H9 (cell line): Measurements from ENCODE around the gene SP2. TPM values are rescaled to one million over a fixed set of nuclear protein-coding genes. Genes with fewer than 3 reads are reported as not detected.

Source experiments
- DNase-seq: peaks from one replicate; pipeline ENCODE4 v3.0.0-alpha.2; 2017
- H2AFZ ChIP-seq: one replicate; pipeline ENCODE4 v1.6.1; 2013; ENCODE audit warnings: mild to moderate bottlenecking, low read length, control low read depth, moderate library complexity
- H2AK5ac ChIP-seq: 2 replicates; pipeline ENCODE4 v1.6.1; 2013; ENCODE audit warnings: low read length, control low read depth, mixed read lengths; ENCODE audit not compliant: insufficient read length
- H2BK120ac ChIP-seq: one replicate; pipeline ENCODE4 v1.6.1; 2013; ENCODE audit warnings: low read depth, mild to moderate bottlenecking, low read length, control low read depth, inconsistent platforms; ENCODE audit not compliant: poor library complexity, severe bottlenecking
- H2BK12ac ChIP-seq: 2 replicates; pipeline ENCODE4 v1.6.1; 2013; ENCODE audit warnings: low read length, control low read depth, mixed read lengths, low read depth; ENCODE audit not compliant: insufficient read length
- H2BK15ac ChIP-seq: 2 replicates; pipeline ENCODE4 v1.6.1; 2013; ENCODE audit warnings: low read depth, low read length, control low read depth
- H2BK20ac ChIP-seq: one replicate; pipeline ENCODE4 v1.6.1; 2013; ENCODE audit warnings: low read depth, mild to moderate bottlenecking, low read length, control low read depth, inconsistent platforms; ENCODE audit not compliant: poor library complexity, severe bottlenecking
- H2BK5ac ChIP-seq: 2 replicates; pipeline ENCODE4 v1.6.1; 2013; ENCODE audit warnings: low read length, control low read depth, mixed read lengths; ENCODE audit not compliant: insufficient read length
- H3K14ac ChIP-seq: 2 replicates; pipeline ENCODE4 v1.6.1; 2013; ENCODE audit warnings: low read length, control low read depth; ENCODE audit not compliant: insufficient read depth
- H3K18ac ChIP-seq: 2 replicates; pipeline ENCODE4 v1.6.1; 2013; ENCODE audit warnings: low read depth, mild to moderate bottlenecking, mixed read lengths, low read length, control low read depth; ENCODE audit not compliant: insufficient read length
- H3K23ac ChIP-seq: 2 replicates; pipeline ENCODE4 v1.6.1; 2013; ENCODE audit warnings: low read length, control low read depth, mixed read lengths, low read depth; ENCODE audit not compliant: insufficient read length
- H3K23me2 ChIP-seq: 2 replicates; pipeline ENCODE4 v1.6.1; 2013; ENCODE audit warnings: low read depth, mild to moderate bottlenecking, mixed read lengths, low read length, control low read depth; ENCODE audit not compliant: insufficient read length, poor library complexity, severe bottlenecking
- H3K27ac ChIP-seq: 2 replicates; pipeline ENCODE4 v1.5.1; 2013; ENCODE audit warnings: low read length, control low read depth, mixed read lengths, low read depth; ENCODE audit not compliant: insufficient read length
- H3K27me3 ChIP-seq: 2 replicates; pipeline ENCODE4 v1.6.1; 2013; ENCODE audit warnings: low read length, control low read depth, inconsistent platforms; ENCODE audit not compliant: insufficient read depth
- H3K4ac ChIP-seq: 2 replicates; pipeline ENCODE4 v1.6.1; 2013; ENCODE audit warnings: low read depth, mild to moderate bottlenecking, control low read depth, inconsistent platforms, low read length, moderate library complexity
- H3K4me1 ChIP-seq: 2 replicates; pipeline ENCODE4 v1.6.1; 2013; ENCODE audit warnings: low read length, control low read depth, inconsistent platforms; ENCODE audit not compliant: insufficient read depth
- H3K4me2 ChIP-seq: 2 replicates; pipeline ENCODE4 v1.6.1; 2013; ENCODE audit warnings: low read length, control low read depth, mixed read lengths; ENCODE audit not compliant: insufficient read length, insufficient read depth
- H3K56ac ChIP-seq: 2 replicates; pipeline ENCODE4 v1.6.1; 2013; ENCODE audit warnings: low read depth, mild to moderate bottlenecking, mixed read lengths, low read length, control low read depth; ENCODE audit not compliant: insufficient read length
- H3K79me1 ChIP-seq: 2 replicates; pipeline ENCODE4 v1.6.1; 2013; ENCODE audit warnings: low read depth, mild to moderate bottlenecking, moderate library complexity, low read length, control low read depth, inconsistent platforms; ENCODE audit not compliant: insufficient read depth, poor library complexity, severe bottlenecking
- H3K79me2 ChIP-seq: 2 replicates; pipeline ENCODE4 v1.6.1; 2013; ENCODE audit warnings: low read length, control low read depth, inconsistent platforms; ENCODE audit not compliant: insufficient read depth
- H3K9ac ChIP-seq: 2 replicates; pipeline ENCODE4 v1.6.1; 2013; ENCODE audit warnings: low read length, control low read depth, mixed read lengths; ENCODE audit not compliant: insufficient read length; ENCODE audit errors: extremely low read depth
- H3K9me3 ChIP-seq: one replicate; pipeline ENCODE4 v1.6.1; 2013; ENCODE audit warnings: low read depth, low read length, inconsistent platforms; ENCODE audit not compliant: control insufficient read depth
- H3T11ph ChIP-seq: one replicate; pipeline ENCODE4 v1.6.1; 2013; ENCODE audit warnings: mild to moderate bottlenecking, low read length, control low read depth, inconsistent platforms
- H4K20me1 ChIP-seq: one replicate; pipeline ENCODE4 v1.6.1; 2013; ENCODE audit not compliant: control insufficient read depth, insufficient read length, insufficient read depth
- H4K5ac ChIP-seq: 2 replicates; pipeline ENCODE4 v1.6.1; 2013; ENCODE audit warnings: low read depth, mild to moderate bottlenecking, mixed read lengths, low read length, control low read depth; ENCODE audit not compliant: insufficient read length
- H4K8ac ChIP-seq: replicated peaks from 2 replicates; pipeline ENCODE4 v1.6.1; 2013; ENCODE audit warnings: low read length, control low read depth, mixed read lengths, low read depth; ENCODE audit not compliant: insufficient read length
- H4K91ac ChIP-seq: 2 replicates; pipeline ENCODE4 v1.6.1; 2013; ENCODE audit warnings: low read depth, mild to moderate bottlenecking, moderate library complexity, mixed read lengths, low read length, control low read depth; ENCODE audit not compliant: insufficient read length
- H3K27ac Mint-ChIP-seq, 3 experiments: 2 replicates in 2 of 3; 3 replicates in 1 of 3; pipeline ENCODE4 v1.8.0; 2020 to 2021; ENCODE audit warnings: mixed read lengths in 3 of 3, mild to moderate bottlenecking in 1 of 3, moderate library complexity in 1 of 3
- H3K27me3 Mint-ChIP-seq: 2 replicates; pipeline ENCODE4 v1.8.0; 2021; ENCODE audit warnings: low read depth, mild to moderate bottlenecking, moderate library complexity, mixed read lengths
- H3K36me3 Mint-ChIP-seq, 3 experiments: 2 replicates in 2 of 3; 3 replicates in 1 of 3; pipeline ENCODE4 v1.8.0; 2020 to 2021; ENCODE audit warnings: low read depth in 3 of 3, mixed read lengths in 3 of 3; ENCODE audit not compliant: insufficient read depth in 1 of 3
- H3K4me1 Mint-ChIP-seq, 2 experiments: 2 replicates each; pipeline ENCODE4 v1.8.0; 2020; ENCODE audit warnings: mixed read lengths in 2 of 2
- H3K4me3 Mint-ChIP-seq, 2 experiments: 2 replicates in 1 of 2; 3 replicates in 1 of 2; pipeline ENCODE4 v1.8.0; 2020 to 2021; ENCODE audit warnings: mild to moderate bottlenecking in 2 of 2, mixed read lengths in 2 of 2, moderate library complexity in 1 of 2
- H3K9me3 Mint-ChIP-seq, 2 experiments: 2 replicates in 1 of 2; 3 replicates in 1 of 2; pipeline ENCODE4 v1.8.0; 2020; ENCODE audit warnings: mild to moderate bottlenecking in 2 of 2, mixed read lengths in 2 of 2, moderate library complexity in 1 of 2
- WGBS: extraction: QIAGEN DNeasy Blood & Tissue Kit; methylation state at CpG from one replicate; pipeline ENCODE4 v1.1.7; 2013; ENCODE audit warnings: missing lambda C conversion rate, low lambda C conversion rate, mixed read lengths; ENCODE audit not compliant: insufficient read length; ENCODE audit errors: extremely low coverage; 5-methylcytosine and 5-hydroxymethylcytosine counted together
- total RNA-seq: library from RNA; stranded (reverse); gene quantifications from 2 replicates; pipeline ENCODE4 v1.2.1, GENCODE V29; 2021
- TF ChIP-seq, protein P1 (sequence below): fragments of 200-600 bp; sonication (generic); conservative IDR thresholded peaks from 3 replicates; pipeline ENCODE4 v1.8.0; 2021; ENCODE audit warnings: antibody characterized with exemption, mild to moderate bottlenecking

SP2 gene
- total RNA-seq, 1 experiment from 2014 or later = 19.3 TPM

DNA sequence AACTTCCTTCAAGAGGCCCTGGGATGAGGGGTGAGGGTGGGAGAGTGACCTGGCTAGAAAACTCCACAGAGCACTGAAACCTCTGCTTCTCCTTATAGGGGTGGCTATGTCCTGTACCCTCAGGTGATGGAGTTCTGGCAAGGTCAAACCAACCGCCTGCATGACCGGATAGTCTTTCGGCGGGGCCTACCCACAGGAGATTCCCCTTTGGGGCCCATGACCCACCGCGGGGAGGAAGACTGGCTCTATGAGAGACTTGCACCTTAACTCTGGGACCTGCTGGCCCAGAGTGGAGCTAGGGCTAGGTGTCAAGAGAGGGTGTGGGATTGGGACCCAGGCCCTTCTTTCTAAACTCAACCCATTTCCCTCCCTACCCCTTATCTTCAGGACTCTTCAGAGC lies 50.5 kb downstream of the SP2 start:
- H3K23me2 ChIP-seq = peaks cover 7% of the 10 kb centered on the region
- Mint-ChIP-seq H3K36me3 (no peaks in the 10 kb centered on the region; a peak in 2 of 7 replicates), H3K4me3 (no peak overlapping the region), H3K4me1 (peaks cover 16 to 20% of the 10 kb centered on the region in 2 experiments), H3K9me3 (no peaks in the 10 kb centered on the region; a peak in 1 of 5 replicates), H3K27ac (no peak overlapping the region), H3K27me3 (peaks cover 8% of the 10 kb centered on the region)
- no CpG with 5 or more reads among the region's 6 CpGs for WGBS
- H2AK5ac ChIP-seq = no peak overlapping the region
- H2BK12ac ChIP-seq = no peak overlapping the region
- H3K14ac ChIP-seq = no peak overlapping the region
- no peaks in the 10 kb centered on the region for H3K9me3 ChIP-seq
- TF ChIP-seq, protein P1, sequence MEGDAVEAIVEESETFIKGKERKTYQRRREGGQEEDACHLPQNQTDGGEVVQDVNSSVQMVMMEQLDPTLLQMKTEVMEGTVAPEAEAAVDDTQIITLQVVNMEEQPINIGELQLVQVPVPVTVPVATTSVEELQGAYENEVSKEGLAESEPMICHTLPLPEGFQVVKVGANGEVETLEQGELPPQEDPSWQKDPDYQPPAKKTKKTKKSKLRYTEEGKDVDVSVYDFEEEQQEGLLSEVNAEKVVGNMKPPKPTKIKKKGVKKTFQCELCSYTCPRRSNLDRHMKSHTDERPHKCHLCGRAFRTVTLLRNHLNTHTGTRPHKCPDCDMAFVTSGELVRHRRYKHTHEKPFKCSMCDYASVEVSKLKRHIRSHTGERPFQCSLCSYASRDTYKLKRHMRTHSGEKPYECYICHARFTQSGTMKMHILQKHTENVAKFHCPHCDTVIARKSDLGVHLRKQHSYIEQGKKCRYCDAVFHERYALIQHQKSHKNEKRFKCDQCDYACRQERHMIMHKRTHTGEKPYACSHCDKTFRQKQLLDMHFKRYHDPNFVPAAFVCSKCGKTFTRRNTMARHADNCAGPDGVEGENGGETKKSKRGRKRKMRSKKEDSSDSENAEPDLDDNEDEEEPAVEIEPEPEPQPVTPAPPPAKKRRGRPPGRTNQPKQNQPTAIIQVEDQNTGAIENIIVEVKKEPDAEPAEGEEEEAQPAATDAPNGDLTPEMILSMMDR = no peak
- H3K56ac ChIP-seq = no peak overlapping the region
- no peak for DNase-seq
- no peaks in the 10 kb centered on the region for H3K79me1 ChIP-seq
- H4K8ac ChIP-seq = no peak overlapping the region
- H3K4ac ChIP-seq = no peak overlapping the region
- no peaks in the 10 kb centered on the region for H3K79me2 ChIP-seq
- no peak overlapping the region for H4K91ac ChIP-seq
- no peak overlapping the region for H3K27ac ChIP-seq
- no peaks in the 10 kb centered on the region for H3K27me3 ChIP-seq
- H3K4me2 ChIP-seq = no peak overlapping the region
- no peak overlapping the region for H2AFZ ChIP-seq
- H4K20me1 ChIP-seq = no peaks in the 10 kb centered on the region
- H2BK15ac ChIP-seq = no peak overlapping the region
- H2BK20ac ChIP-seq = no peak overlapping the region
- no peak overlapping the region for H2BK120ac ChIP-seq
- no peak overlapping the region for H3K23ac ChIP-seq
- no peak overlapping the region for H3T11ph ChIP-seq
- H3K9ac ChIP-seq = no peak overlapping the region
- H3K4me1 ChIP-seq = no peaks in the 10 kb centered on the region
- H4K5ac ChIP-seq = no peak overlapping the region
- no peak overlapping the region for H3K18ac ChIP-seq
- no peak overlapping the region for H2BK5ac ChIP-seq
